H1 (cell line): Measurements from ENCODE around the gene UGT1A7. TPM values are rescaled to one million over a fixed set of nuclear protein-coding genes. Genes with fewer than 3 reads are reported as not detected.
A peak's percentile ranks its signal among the peaks of the same experiment; 100 is the strongest.

Source experiments
- CTCF ChIA-PET: fragments of 300-600 bp; sonication (Branson Sonifier 250); formaldehyde crosslinking; loops from one replicate; lab custom pipeline; 2021; ENCODE audit not compliant: partially characterized antibody; lab: Charles Lee
- POLR2A ChIA-PET: fragments of 300-600 bp; sonication (Branson Sonifier 250); formaldehyde crosslinking; loops from one replicate; lab custom pipeline; 2021; ENCODE audit warnings: inconsistent platforms; ENCODE audit not compliant: partially characterized antibody; lab: Charles Lee
- DNase-seq, 2 experiments: peaks; one replicate each; pipeline versions ENCODE4 v3.0.0 to v3.0.0-alpha.2; 2010 to 2022; ENCODE audit warnings: low spot score in 2 of 2, low read depth in 1 of 2, mixed read lengths in 1 of 2
- FAIRE-seq: peaks from 2 replicates; lab custom pipeline; 2011; peaks lifted over from hg19 to GRCh38; lab: Jason Lieb, UNC
- H2AFZ ChIP-seq: 2 replicates; pipeline ENCODE4 v1.8.1; 2012; ENCODE audit warnings: low read length, inconsistent platforms
- H2AK5ac ChIP-seq: 2 replicates; pipeline ENCODE4 v1.6.1; 2013; ENCODE audit warnings: low read depth, low read length
- H2BK120ac ChIP-seq: replicated peaks from 2 replicates; pipeline ENCODE3; 2013; ENCODE audit warnings: low read depth, low read length, inconsistent platforms
- H2BK12ac ChIP-seq: 2 replicates; pipeline ENCODE4 v1.6.1; 2013; ENCODE audit warnings: low read depth, low read length
- H2BK15ac ChIP-seq: 2 replicates; pipeline ENCODE4 v1.6.1; 2013; ENCODE audit warnings: low read length
- H2BK20ac ChIP-seq: 2 replicates; pipeline ENCODE4 v1.6.1; 2013; ENCODE audit warnings: low read length
- H2BK5ac ChIP-seq: 2 replicates; pipeline ENCODE4 v1.6.1; 2013; ENCODE audit warnings: low read depth, low read length
- H3K14ac ChIP-seq: 2 replicates; pipeline ENCODE4 v1.6.1; 2013; ENCODE audit warnings: inconsistent platforms; ENCODE audit not compliant: insufficient read length
- H3K18ac ChIP-seq: 2 replicates; pipeline ENCODE4 v1.6.1; 2013; ENCODE audit warnings: low read length; ENCODE audit errors: extremely low read depth
- H3K23ac ChIP-seq: 2 replicates; pipeline ENCODE4 v1.6.1; 2013; ENCODE audit warnings: inconsistent platforms; ENCODE audit not compliant: insufficient read length
- H3K23me2 ChIP-seq: 2 replicates; pipeline ENCODE4 v1.6.1; 2013; ENCODE audit warnings: low read depth, low read length
- H3K27ac ChIP-seq: 2 replicates; pipeline ENCODE4 v1.6.1; 2011; ENCODE audit warnings: low read depth, low read length, inconsistent platforms
- H3K27me3 ChIP-seq, 4 experiments: replicated peaks in 1 of 4; 1 replicate in 1 of 4; 2 replicates in 3 of 4; pipeline versions ENCODE4 v1.6.1 to v1.8.1; 2011 to 2013; ENCODE audit warnings: low read length in 3 of 4, mild to moderate bottlenecking in 3 of 4, inconsistent platforms in 2 of 4, mixed read lengths in 2 of 4, moderate library complexity in 1 of 4; ENCODE audit not compliant: control insufficient read depth in 3 of 4, insufficient read depth in 3 of 4; ENCODE audit errors: extremely low read depth in 1 of 4
- H3K36me3 ChIP-seq, 4 experiments: 2 replicates each; pipeline versions ENCODE4 v1.6.1 to v1.8.1; 2011 to 2013; ENCODE audit warnings: mild to moderate bottlenecking in 4 of 4, low read length in 3 of 4, moderate library complexity in 2 of 4, control low read depth in 1 of 4, inconsistent platforms in 1 of 4; ENCODE audit not compliant: insufficient read depth in 4 of 4, control insufficient read depth in 2 of 4
- H3K4ac ChIP-seq: replicated peaks from 2 replicates; pipeline ENCODE3; 2013; ENCODE audit warnings: low read length, low read depth, mixed read lengths, inconsistent platforms; ENCODE audit not compliant: insufficient read length
- H3K4me1 ChIP-seq, 4 experiments: replicated peaks in 1 of 4; 1 replicate in 1 of 4; 2 replicates in 3 of 4; pipeline versions ENCODE4 v1.6.1 to v1.8.1; 2011 to 2013; ENCODE audit warnings: low read length in 3 of 4, inconsistent platforms in 2 of 4, mixed read lengths in 1 of 4; ENCODE audit not compliant: insufficient read depth in 4 of 4, control insufficient read depth in 3 of 4
- H3K4me2 ChIP-seq, 2 experiments: 2 replicates each; pipeline versions ENCODE4 v1.6.1 to v1.8.1; 2011 to 2013; ENCODE audit warnings: low read depth in 2 of 2, low read length in 2 of 2, control low read depth in 1 of 2, inconsistent platforms in 1 of 2, mild to moderate bottlenecking in 1 of 2; ENCODE audit not compliant: insufficient read depth in 1 of 2
- H3K4me3 ChIP-seq, 4 experiments: fragments of 200-600, 300-600 bp in 1 of 4; sonication (generic), shearing (Covaris generic), sonication (Bioruptor Twin) in 1 of 4; 2 replicates each; pipeline versions ENCODE4 v1.5.1 to v1.8.1; 2011 to 2016; ENCODE audit warnings: low read length in 4 of 4, low read depth in 3 of 4, control low read depth in 2 of 4, inconsistent platforms in 2 of 4, mild to moderate bottlenecking in 2 of 4, mixed read lengths in 1 of 4, moderate library complexity in 1 of 4; ENCODE audit not compliant: insufficient read depth in 2 of 4; ENCODE audit errors: extremely low read depth in 1 of 4
- H3K56ac ChIP-seq: replicated peaks from 2 replicates; pipeline ENCODE3; 2013; ENCODE audit warnings: low read depth, mild to moderate bottlenecking, mixed read lengths, low read length, inconsistent platforms; ENCODE audit not compliant: insufficient read length
- H3K79me1 ChIP-seq: 2 replicates; pipeline ENCODE4 v1.6.1; 2013; ENCODE audit warnings: low read depth, low read length, control low read depth
- H3K79me2 ChIP-seq, 2 experiments: 2 replicates each; pipeline versions ENCODE4 v1.6.1 to v1.8.1; 2012 to 2013; ENCODE audit warnings: low read length in 2 of 2, mild to moderate bottlenecking in 2 of 2, inconsistent platforms in 1 of 2; ENCODE audit not compliant: insufficient read depth in 2 of 2, control insufficient read depth in 1 of 2
- H3K9ac ChIP-seq, 4 experiments: replicated peaks in 1 of 4; 1 replicate in 1 of 4; 2 replicates in 3 of 4; pipeline versions ENCODE4 v1.6.1 to v1.8.1; 2011 to 2013; ENCODE audit warnings: low read depth in 3 of 4, low read length in 3 of 4, control low read depth in 2 of 4, mild to moderate bottlenecking in 2 of 4, moderate library complexity in 2 of 4, inconsistent platforms in 1 of 4; ENCODE audit errors: extremely low read depth in 1 of 4
- H3K9me3 ChIP-seq, 2 experiments: 2 replicates each; pipeline versions ENCODE4 v1.6.1 to v1.8.1; 2012 to 2013; ENCODE audit warnings: mild to moderate bottlenecking in 2 of 2, moderate library complexity in 2 of 2, control low read depth in 1 of 2, inconsistent platforms in 1 of 2, low read depth in 1 of 2, low read length in 1 of 2, mixed read lengths in 1 of 2; ENCODE audit not compliant: insufficient read depth in 2 of 2
- H4K20me1 ChIP-seq, 2 experiments: replicated peaks in 1 of 2; 2 replicates each; pipeline versions ENCODE3 to v1.8.1; 2011 to 2013; ENCODE audit warnings: inconsistent platforms in 2 of 2, low read length in 2 of 2, mild to moderate bottlenecking in 1 of 2; ENCODE audit not compliant: insufficient read depth in 2 of 2, control insufficient read depth in 1 of 2
- H4K5ac ChIP-seq: 2 replicates; pipeline ENCODE4 v1.6.1; 2013; ENCODE audit warnings: low read length, low read depth, mixed read lengths, inconsistent platforms; ENCODE audit not compliant: insufficient read length
- H4K8ac ChIP-seq: 2 replicates; pipeline ENCODE4 v1.8.0; 2013; ENCODE audit warnings: mild to moderate bottlenecking, moderate library complexity, low read length, inconsistent platforms; ENCODE audit not compliant: insufficient read depth; ENCODE audit errors: extremely low read depth
- H4K91ac ChIP-seq: replicated peaks from 2 replicates; pipeline ENCODE3; 2013; ENCODE audit warnings: low read length, mixed read lengths, inconsistent platforms; ENCODE audit not compliant: insufficient read length
- CREB1 ChIP-seq: IDR thresholded peaks from 2 replicates; pipeline ENCODE4 v1.6.1; 2012; ENCODE audit warnings: inconsistent platforms
- EGR1 ChIP-seq: IDR thresholded peaks from 2 replicates; pipeline ENCODE4 v1.6.1; 2011; ENCODE audit warnings: low read depth, low read length, borderline replicate concordance
- JUN ChIP-seq: IDR thresholded peaks from 2 replicates; pipeline ENCODE4 v1.6.1; 2011; ENCODE audit warnings: low read depth, mild to moderate bottlenecking, improper control_type of control experiment, low read length
- PHF8 ChIP-seq: fragments of 200-600 bp; sonication (generic); conservative IDR thresholded peaks from 2 replicates; pipeline ENCODE4 v1.7.1; 2012; ENCODE audit warnings: low read depth, mild to moderate bottlenecking, inconsistent platforms, low read length, moderate library complexity
- POLR2A ChIP-seq, 2 experiments: IDR thresholded peaks; 1 replicate in 1 of 2; 2 replicates in 1 of 2; pipeline ENCODE4 v1.6.1; 2011; ENCODE audit warnings: low read depth in 2 of 2, low read length in 2 of 2, mild to moderate bottlenecking in 2 of 2; ENCODE audit errors: control extremely low read depth in 1 of 2
- POLR2AphosphoS5 ChIP-seq: IDR thresholded peaks from 2 replicates; pipeline ENCODE4 v1.6.1; 2011; ENCODE audit warnings: low read depth, low read length
- RNF2 ChIP-seq: fragments of 200-900, 300-1000 bp; sonication (generic); IDR thresholded peaks from 2 replicates; pipeline ENCODE4 v1.7.1; 2016; ENCODE audit warnings: borderline replicate concordance, low read depth, mild to moderate bottlenecking, antibody characterized with exemption, low read length; ENCODE audit not compliant: poor library complexity, severe bottlenecking; ENCODE audit errors: missing control alignments
- TAF7 ChIP-seq: optimal IDR thresholded peaks from 2 replicates; pipeline ENCODE3; 2011; ENCODE audit warnings: low read depth, mild to moderate bottlenecking, inconsistent platforms, low read length, moderate library complexity, borderline replicate concordance
- TBP ChIP-seq: IDR thresholded peaks from 2 replicates; pipeline ENCODE4 v1.6.1; 2011; ENCODE audit warnings: low read depth, low read length, improper control_type of control experiment
- ZNF274 ChIP-seq: IDR thresholded peaks from 2 replicates; pipeline ENCODE4 v1.7.0; 2012; ENCODE audit warnings: low read length, borderline replicate concordance; ENCODE audit errors: extremely low read depth
- WGBS, 2 experiments: shearing (Covaris generic) in 1 of 2; methylation state at CpG; one replicate each; pipeline versions ENCODE4 v1.1.6 to v1.1.7; 2013 to 2015; ENCODE audit warnings: low lambda C conversion rate in 2 of 2, mixed read lengths in 2 of 2, inconsistent platforms in 1 of 2, low coverage in 1 of 2, missing lambda C conversion rate in 1 of 2; ENCODE audit not compliant: insufficient replicate concordance in 2 of 2, insufficient coverage in 1 of 2, insufficient read length in 1 of 2; ENCODE audit errors: extremely low coverage in 1 of 2, missing lambda C conversion rate in 1 of 2; 5-methylcytosine and 5-hydroxymethylcytosine counted together
- polyA plus RNA-seq, 7 experiments: library from polyadenylated mRNA; depleted of rRNA in 3 of 7; stranded (reverse) in 5 of 7; unstranded in 2 of 7; fragments of >200 nt in 5 of 7; fragments of 200-250 nt in 2 of 7; gene quantifications; 1 replicate in 5 of 7; 2 replicates in 1 of 7; 4 replicates in 1 of 7; pipeline versions ENCODE4 v1.2.1 to v1.2.3, GENCODE V29; 2011 to 2013; ENCODE audit warnings: missing spikeins in 2 of 7, mixed read lengths in 2 of 7
- total RNA-seq: library from RNA; stranded (reverse); fragmentation: NEBNext Ultra II Directional; extraction: Animal tissue kit (Norgen Biotek cat#: 25700); gene quantifications from 2 replicates; pipeline ENCODE4 v1.2.1, GENCODE V29; 2021

The UGT1A7 gene
- total and polyA plus RNA-seq, 2 of the 8 experiments (the other 6 are each of a cell fraction or from before 2014, with no cell fraction given): not detected

DNA sequence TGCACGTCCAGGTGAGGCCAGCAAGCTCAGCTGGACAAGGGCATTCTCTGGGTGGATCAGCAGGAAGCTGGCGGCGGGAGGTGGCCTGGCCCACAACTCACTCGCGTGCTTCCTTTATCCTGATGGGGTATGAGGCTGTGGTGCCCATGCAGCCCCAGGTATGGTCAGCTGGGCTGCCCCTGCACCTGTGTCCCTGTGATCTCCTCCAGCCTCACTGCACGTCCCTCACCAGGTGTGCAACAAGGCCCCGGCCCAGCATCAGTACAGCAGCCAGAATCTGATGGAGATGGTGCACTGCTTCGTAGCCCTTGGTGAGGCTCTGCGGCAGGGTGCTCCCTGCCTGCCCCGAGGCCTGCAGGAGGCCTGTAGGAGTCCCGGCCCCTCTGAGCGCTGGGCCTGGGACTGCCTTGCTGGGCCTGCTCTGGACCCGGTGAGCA lies 114.1 kb downstream of the UGT1A7 start:
- Histone ChIP-seq H4K91ac (no peak overlapping the region), H3K18ac (no peak overlapping the region), H3K4me1 (no peaks in the 10 kb centered on the region), H3K79me2 (no peaks in the 10 kb centered on the region), H3K4me2 (no peak overlapping the region), H3K27ac (no peak overlapping the region), H4K20me1 (no peaks in the 10 kb centered on the region), H2BK20ac (no peak overlapping the region), H3K23me2 (no peaks in the 10 kb centered on the region), H2BK120ac (no peak overlapping the region), H3K27me3 (no peaks in the 10 kb centered on the region), H2AK5ac (no peak overlapping the region), H3K36me3 (no peaks in the 10 kb centered on the region), H3K23ac (no peak overlapping the region), H3K4me3 (no peak overlapping the region), H4K8ac (no peak overlapping the region), H2BK15ac (no peak overlapping the region), H3K9ac (no peak overlapping the region), H3K9me3 (peaks cover 0 to 5% of the 10 kb centered on the region in 2 experiments; a peak in 2 of 4 replicates), H2BK5ac (no peak overlapping the region), H2AFZ (no peak overlapping the region), H2BK12ac (no peak overlapping the region), H3K14ac (no peak overlapping the region), H3K56ac (no peak overlapping the region), H3K4ac (no peak overlapping the region), H3K79me1 (no peaks in the 10 kb centered on the region), H4K5ac (no peak overlapping the region)
- POLR2A ChIA-PET: no interaction called here
- CTCF ChIA-PET: interaction anchor here (0.6 to 1.6 kb wide), 5 partner anchors 10 to 123 kb away, joined by 3 to 9 read pairs (median 3); no protein-coding TSS in a partner anchor
- peak in 1 of 2 experiments; percentile 26 for DNase-seq
- WGBS, 2 experiments: 90% methylated on average over 12 of the region's 13 CpGs; no CpG with 5 or more reads in 1 of the 2 experiments
- FAIRE-seq: no peak
- TF ChIP-seq PHF8 (no peak), POLR2AphosphoS5 (no peak), TBP (no peak), RNF2 (no peak), EGR1 (no peak), POLR2A (IDR thresholded peaks at IDR 0.05; ENCODE audit: control extremely low read depth in 1 of 2, low read depth in 2 of 2, low read length in 2 of 2) (no peak), JUN (no peak), CREB1 (no peak), ZNF274 (no peak), TAF7 (no peak)
